Stimulated activated CD8-positive, alpha-beta memory T cell treated with anti-CD3 and anti-CD28 coated beads, Interleukin-15, amount 100 ng/mL, for 48 hours (primary cell): ENCODE results near the gene TMPRSS6.

Source experiments
- DNase-seq, 2 donors: peaks; one replicate each; pipeline ENCODE4 v3.0.0-alpha.2; 2020; ENCODE audit warnings: low read depth in 2 of 2

Gene TMPRSS6

DNA sequence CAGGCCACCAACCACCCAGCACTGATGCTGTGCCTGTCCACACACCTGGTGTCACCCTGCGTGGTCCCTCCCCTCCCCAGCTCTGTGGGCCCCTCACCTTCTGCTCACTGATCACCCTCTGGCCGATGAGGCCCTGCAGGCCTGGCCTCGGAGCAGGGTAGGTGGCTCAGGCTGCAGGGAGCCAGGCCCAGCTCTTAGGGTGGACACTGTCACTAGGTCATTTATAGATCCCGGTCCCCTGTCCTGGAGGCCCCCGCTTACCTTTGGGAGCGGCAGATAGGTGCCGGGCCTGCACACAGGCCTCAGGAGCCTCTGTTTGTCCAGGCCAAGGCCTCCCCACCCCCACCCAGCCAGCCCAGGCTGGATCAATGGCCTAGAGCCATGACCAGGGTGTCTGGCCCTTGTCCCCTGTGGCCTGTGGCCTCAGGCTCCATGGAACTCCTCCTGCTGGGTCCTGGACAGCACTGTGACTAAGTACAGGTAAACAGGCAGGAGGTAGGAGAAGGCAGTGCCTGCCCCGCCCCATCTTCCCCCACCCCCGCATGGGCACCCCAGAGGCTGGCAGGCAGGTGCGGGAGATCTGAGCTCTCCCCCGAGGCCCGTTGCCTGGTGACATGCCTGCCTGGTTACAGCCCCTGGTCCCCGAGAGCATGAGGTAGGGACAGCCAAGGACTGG is at the start of gene TMPRSS6:
Gene TMPRSS6 (minus strand): TSS at position 472 of the 676 bp plus-strand sequence. CDS start 6,296 bp downstream, outside the sequence.
- DNase-seq: no peak

- no peak for DNase-seq
Observed at GRCh38 chr22:37158963-37159290, 49.4 kb upstream of the TMPRSS6 start.

DNA sequence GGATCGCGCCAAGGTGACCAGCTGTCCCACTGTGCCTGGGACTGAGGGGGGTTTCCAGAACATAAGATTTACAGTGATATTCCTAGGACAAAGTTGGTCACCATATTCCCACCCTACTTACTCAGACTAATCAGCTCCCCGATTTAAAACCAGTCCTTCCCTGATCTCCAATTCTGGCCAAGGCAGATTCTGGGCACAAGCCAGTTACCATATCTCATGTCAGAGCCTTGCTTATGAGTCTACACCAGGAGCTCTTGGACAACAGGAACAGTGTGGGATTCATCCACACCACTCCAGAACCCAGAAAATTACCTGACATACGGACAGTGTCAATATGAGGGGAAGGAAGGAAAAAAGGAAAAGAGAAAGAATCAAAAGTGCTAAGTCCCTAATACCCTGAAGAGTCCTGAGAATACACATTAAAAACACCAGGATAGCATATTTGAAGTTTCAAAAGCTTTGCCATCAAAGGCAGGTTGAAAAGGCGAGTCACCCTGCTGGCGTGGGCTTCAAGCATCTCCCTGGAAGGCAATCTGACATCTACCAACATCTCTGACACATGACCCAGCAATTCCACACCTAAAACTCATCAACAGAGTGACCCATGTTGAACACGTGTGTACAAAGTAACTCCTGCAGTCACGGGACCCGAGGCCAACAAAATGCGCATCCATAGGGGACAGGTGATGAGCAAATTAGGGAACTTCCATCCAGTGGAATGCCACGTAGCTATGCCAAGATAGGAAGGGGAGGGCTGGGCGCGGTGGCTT is 48.2 kb upstream of the TMPRSS6 start:
- no peak for DNase-seq

DNA sequence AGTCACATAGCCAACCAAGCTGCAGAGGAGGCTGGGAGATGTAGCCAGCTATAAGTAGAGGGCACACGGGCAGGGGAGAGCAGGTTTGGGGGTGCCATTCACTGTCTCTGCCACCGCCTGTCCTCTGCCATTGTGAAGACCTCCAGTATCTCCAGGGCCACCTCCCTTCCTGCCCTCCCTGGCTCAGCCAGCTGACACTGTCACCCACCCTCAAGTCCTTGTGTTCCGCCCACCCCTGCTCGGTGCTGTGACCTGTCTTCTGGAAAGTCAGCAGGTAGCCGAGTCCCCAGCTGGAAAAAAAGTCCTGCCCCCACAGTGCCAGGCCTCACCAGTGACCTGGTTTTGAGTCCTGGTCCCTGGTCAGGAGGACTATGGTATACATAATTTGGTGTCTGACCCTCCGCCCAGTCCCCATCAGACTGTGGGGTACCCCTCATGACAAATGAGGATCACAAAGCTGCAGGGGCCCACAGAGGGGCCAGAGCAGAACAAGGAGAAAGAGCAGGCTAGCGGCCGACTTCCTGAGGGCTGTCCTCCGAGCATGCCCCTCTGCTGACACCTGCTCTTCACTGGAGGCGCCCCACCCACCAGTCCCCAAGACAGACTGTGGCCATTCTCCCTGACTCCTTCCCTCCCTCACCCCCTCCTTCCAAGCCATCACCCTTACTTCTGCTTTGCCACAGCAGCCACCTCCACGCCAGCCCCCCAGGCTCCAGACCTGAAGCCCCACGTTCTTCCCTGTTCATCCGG is 47.3 kb upstream of the TMPRSS6 start:
- DNase-seq: no peak

DNA sequence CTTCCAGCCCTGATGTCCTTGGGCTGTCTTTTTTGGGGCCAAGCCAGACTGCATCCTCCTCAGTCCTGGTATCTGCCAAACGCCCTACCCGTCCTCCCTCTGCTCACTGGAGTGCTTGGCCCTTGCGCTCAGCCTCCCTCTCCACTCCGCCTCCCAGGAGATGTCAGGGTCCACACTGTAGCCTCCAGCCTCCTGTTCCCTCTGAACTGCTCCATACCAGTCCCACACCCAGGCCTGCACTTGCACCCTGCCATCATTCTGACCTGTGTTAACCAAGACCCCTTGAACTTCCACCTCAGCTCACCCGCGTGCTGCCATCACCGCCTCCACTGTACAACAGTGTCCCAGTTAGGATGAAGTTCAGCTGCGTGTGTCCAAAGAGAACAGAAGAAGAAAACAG is 46.5 kb upstream of the TMPRSS6 start:
- no peak for DNase-seq

DNA sequence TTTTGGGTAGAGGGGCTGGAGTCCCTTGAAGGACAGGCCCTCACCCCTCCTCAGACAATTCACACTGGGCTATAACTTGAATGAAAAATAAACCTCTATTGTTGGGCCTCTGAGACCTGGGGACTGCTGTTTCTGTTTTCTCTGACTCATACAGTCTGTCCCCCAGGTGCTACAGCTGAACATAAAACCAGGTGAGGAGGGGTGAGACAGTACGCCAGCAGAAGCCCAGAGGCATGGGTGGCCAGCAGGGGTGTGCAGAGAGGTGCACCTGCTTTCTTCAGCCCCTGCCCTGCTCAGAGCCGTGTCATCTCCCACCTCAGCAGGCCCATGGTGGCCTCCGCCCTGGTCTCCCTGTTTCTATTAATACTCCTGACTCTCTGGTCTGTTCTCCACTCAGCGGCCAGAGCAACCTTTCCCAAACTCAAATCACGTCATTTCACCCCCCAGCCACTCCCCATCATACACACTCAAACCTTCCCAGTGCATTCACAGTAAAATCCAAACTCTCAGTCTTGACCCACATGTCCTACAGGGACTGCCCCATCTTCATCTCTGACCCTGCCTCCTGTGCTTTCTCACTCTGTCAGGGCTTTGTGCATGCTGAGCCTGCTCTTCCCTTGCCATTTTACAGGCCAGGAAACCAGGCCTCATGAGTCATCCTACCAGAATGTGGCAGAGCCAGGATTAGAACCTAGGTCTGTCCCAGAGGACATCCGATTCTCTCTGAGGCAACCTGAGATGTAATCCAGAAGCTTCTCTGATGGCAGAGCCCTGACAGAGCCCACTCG is 45.6 kb upstream of the TMPRSS6 start:
- DNase-seq: no peak

GRCh38 chr22:37153901-37154300 is 44.4 kb upstream of the TMPRSS6 start:
- DNase-seq: no peak

DNA sequence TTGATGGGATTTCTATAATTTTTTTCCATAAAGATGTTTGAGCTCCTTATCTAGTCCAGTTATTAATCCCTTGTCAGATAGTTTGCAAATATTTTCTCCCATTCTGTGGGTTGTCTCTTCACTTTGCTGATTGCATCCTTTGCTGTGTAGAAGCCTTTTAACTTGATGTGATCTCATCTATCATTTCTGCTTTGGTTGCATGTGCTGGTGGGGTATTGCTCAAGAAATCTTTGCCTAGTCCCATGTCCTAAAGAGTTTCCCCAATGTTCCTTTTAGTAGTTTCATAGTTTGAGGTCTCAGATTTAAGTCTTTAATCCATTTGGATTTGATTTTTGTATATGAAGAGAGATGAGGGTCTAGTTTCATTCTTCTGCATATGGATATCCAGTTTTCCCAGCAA is 41.9 kb upstream of the TMPRSS6 start:
- DNase-seq: no peak

DNA sequence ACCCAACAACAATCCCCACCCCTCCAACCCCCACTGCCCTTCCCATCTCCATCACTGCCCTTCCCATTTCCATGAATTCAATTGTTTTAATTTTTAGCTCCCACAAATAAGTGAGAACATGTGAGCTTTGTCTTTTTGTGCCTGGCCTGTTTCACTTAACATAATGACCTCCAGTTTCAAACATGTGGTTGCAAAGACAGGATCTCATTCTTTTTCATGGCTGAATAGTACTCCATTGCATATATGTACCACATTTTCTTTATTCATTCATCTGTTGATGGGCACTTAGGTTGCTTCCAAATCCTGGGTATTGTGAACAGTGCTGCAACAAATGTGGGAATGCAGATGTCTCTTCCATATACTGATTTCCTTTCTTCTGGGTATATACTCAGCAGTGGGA is 41.2 kb upstream of the TMPRSS6 start:
- no peak for DNase-seq

DNA sequence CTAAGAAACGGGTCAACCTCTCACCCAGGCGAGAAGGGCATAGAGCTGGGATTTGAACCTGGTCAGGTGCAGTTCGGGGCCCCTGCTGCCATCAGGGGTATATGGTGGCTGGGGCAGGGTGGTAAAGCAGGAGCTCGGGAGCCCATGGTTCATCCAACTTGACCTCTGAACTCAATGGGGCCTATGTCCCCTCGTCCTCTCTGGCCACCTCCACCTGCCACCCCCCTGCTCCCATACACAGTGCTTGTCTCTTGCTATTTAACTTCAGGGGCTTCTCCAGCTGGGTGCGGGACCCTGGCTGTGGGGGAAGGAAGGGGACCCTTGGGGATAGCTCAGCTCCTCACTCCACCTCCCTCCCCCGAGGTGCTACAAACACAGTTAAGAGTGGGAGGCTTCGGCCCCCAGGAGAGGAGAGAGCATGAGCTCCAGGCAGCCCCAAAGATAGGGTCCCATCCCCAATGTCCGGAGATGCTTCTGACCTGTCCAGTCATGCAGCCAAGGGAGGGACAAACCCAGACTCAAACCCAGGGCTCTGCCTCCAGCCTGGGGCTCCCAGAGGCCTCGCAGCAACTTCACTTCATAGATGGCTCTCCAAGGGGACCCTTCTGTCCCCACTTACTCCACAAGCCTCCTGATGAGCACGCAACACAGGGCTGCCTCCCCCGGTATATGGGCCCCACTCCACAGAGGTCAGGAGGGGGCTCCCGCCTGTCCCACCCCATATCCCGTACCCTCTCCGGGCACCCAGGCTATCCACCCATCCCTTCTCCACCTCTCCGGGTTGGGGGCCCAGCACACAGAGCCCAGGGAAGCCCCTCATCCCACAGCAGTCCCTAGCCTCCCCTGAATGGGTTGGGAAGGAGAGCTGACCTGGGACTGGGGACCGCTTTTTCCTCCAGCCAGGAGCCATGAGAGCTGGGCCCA is 39.5 kb upstream of the TMPRSS6 start:
- DNase-seq: no peak

GRCh38 chr22:37148031-37148651 is 38.6 kb upstream of the TMPRSS6 start:
- no peak for DNase-seq

- no peak for DNase-seq
Observed at GRCh38 chr22:37147186-37147990, 37.9 kb upstream of the TMPRSS6 start.

- DNase-seq: no peak
Observed at GRCh38 chr22:37146507-37147180, 37.1 kb upstream of the TMPRSS6 start.

DNA sequence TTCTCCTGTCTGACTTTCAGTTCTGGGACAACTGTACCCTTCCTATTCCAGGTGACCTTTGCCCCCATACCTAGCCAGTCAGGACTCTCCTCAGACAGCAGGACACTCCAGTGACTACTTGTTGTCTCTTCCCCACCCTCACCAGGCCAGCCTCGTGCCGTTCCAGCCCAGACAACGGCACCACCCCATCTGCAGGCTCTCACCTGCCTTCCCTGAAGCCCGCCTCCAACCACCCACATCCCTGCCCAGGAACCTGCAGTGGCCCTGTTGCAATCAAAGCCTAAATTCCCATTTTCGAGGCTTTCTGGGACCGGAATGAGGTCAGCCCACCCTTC is 36.5 kb upstream of the TMPRSS6 start:
- no peak for DNase-seq

- no peak for DNase-seq
Observed at GRCh38 chr22:37145180-37146050, 35.9 kb upstream of the TMPRSS6 start.

GRCh38 chr22:37144180-37144554 is 34.7 kb upstream of the TMPRSS6 start:
- no peak for DNase-seq

- DNase-seq: no peak
Observed at GRCh38 chr22:37141971-37142370, 32.5 kb upstream of the TMPRSS6 start.

GRCh38 chr22:37141476-37141875 is 32.0 kb upstream of the TMPRSS6 start:
- DNase-seq: no peak
